SK-N-SH (cell line): ENCODE data around the gene GABRB1. TPM values are rescaled to one million over a fixed set of nuclear protein-coding genes. Genes with fewer than 3 reads are reported as not detected.

Source experiments
- CTCF ChIA-PET: fragments of 300-600, 350-600 bp; formaldehyde crosslinking; extraction: SDS; loops from one replicate; lab custom pipeline; 2021; lab: Yijun Ruan, JAX
- POLR2A ChIA-PET: fragments of 350-600 bp; sonication (Branson Sonifier 250); formaldehyde crosslinking; extraction: SDS; loops from one replicate; lab custom pipeline; 2020; ENCODE audit warnings: antibody characterized with exemption, inconsistent platforms; lab: Yijun Ruan, JAX
- DNase-seq: peaks from one replicate; pipeline ENCODE4 v3.0.0; 2012
- H2AFZ ChIP-seq: fragments of 200-600 bp; sonication (generic); 2 replicates; pipeline ENCODE4 v1.8.1; 2016; ENCODE audit warnings: antibody characterized with exemption, mild to moderate bottlenecking, low read depth
- H3F3A ChIP-seq: fragments of 200-600 bp; sonication (generic); replicated peaks from 2 replicates; pipeline ENCODE3; 2016; ENCODE audit warnings: antibody characterized with exemption, mild to moderate bottlenecking; ENCODE audit not compliant: insufficient read depth
- H3K27ac ChIP-seq, 2 experiments: fragments of 200-500 bp in 1 of 2; fragments of 200-600 bp in 1 of 2; sonication (Bioruptor generic) in 1 of 2; sonication (generic), shearing (Covaris generic) in 1 of 2; 2 replicates each; pipeline versions ENCODE4 v1.5.1 to v1.6.1; 2014 to 2016; ENCODE audit warnings: low read depth in 2 of 2, inconsistent platforms in 1 of 2, low read length in 1 of 2, mild to moderate bottlenecking in 1 of 2, mixed read lengths in 1 of 2
- H3K27me3 ChIP-seq: fragments of 200-600 bp; sonication (generic), shearing (Covaris generic); 2 replicates; pipeline ENCODE4 v1.6.1; 2016; ENCODE audit warnings: mixed run types; ENCODE audit not compliant: insufficient read depth
- H3K36me3 ChIP-seq, 2 experiments: fragments of 200-500 bp in 1 of 2; fragments of 200-600 bp in 1 of 2; sonication (Bioruptor generic) in 1 of 2; sonication (generic) in 1 of 2; replicated peaks in 1 of 2; 2 replicates each; pipeline versions ENCODE3 to v1.5.1; 2014 to 2016; ENCODE audit warnings: low read length in 1 of 2, mild to moderate bottlenecking in 1 of 2; ENCODE audit not compliant: insufficient read depth in 2 of 2, control insufficient read depth in 1 of 2
- H3K4me1 ChIP-seq, 2 experiments: fragments of 200-500 bp in 1 of 2; fragments of 200-600 bp in 1 of 2; sonication (Bioruptor generic) in 1 of 2; sonication (generic), shearing (Covaris generic) in 1 of 2; 2 replicates each; pipeline versions ENCODE4 v1.5.1 to v1.6.1; 2014 to 2016; ENCODE audit warnings: low read depth in 1 of 2, low read length in 1 of 2, mixed run types in 1 of 2; ENCODE audit not compliant: insufficient read depth in 2 of 2, control insufficient read depth in 1 of 2
- H3K4me2 ChIP-seq: fragments of 200-600 bp; sonication (generic), shearing (Covaris generic); 2 replicates; pipeline ENCODE4 v1.6.1; 2017; ENCODE audit warnings: mixed run types
- H3K4me3 ChIP-seq, 2 experiments: fragments of 200-500 bp in 1 of 2; fragments of 200-600 bp in 1 of 2; sonication (Bioruptor generic) in 1 of 2; sonication (generic), shearing (Covaris generic) in 1 of 2; 2 replicates each; pipeline versions ENCODE4 v1.5.1 to v1.8.1; 2014 to 2016; ENCODE audit warnings: low read depth in 2 of 2, inconsistent platforms in 1 of 2, low read length in 1 of 2, mild to moderate bottlenecking in 1 of 2, mixed read lengths in 1 of 2, moderate library complexity in 1 of 2
- H3K79me2 ChIP-seq: fragments of 200-600 bp; sonication (generic); 2 replicates; pipeline ENCODE4 v1.8.1; 2017; ENCODE audit warnings: mild to moderate bottlenecking; ENCODE audit not compliant: insufficient read depth
- H3K9ac ChIP-seq: fragments of 200-600 bp; sonication (generic); 2 replicates; pipeline ENCODE4 v1.6.1; 2017; ENCODE audit warnings: mixed run types
- H3K9me2 ChIP-seq: fragments of 200-600 bp; sonication (generic); 2 replicates; pipeline ENCODE4 v1.6.1; 2017; ENCODE audit warnings: mixed run types
- H3K9me3 ChIP-seq: fragments of 200-600 bp; sonication (generic); 2 replicates; pipeline ENCODE4 v1.6.1; 2017; ENCODE audit warnings: mixed run types, mild to moderate bottlenecking, moderate library complexity
- H4K20me1 ChIP-seq: fragments of 200-600 bp; sonication (generic); 2 replicates; pipeline ENCODE4 v1.6.1; 2017; ENCODE audit warnings: mild to moderate bottlenecking, mixed run types; ENCODE audit not compliant: insufficient read depth
- ELF1 ChIP-seq: IDR thresholded peaks from 2 replicates; pipeline ENCODE4 v1.4.0; 2012
- EP300 ChIP-seq, 2 experiments: IDR thresholded peaks; 2 replicates each; pipeline versions ENCODE4 v1.4.0 to v1.6.1; 2012; ENCODE audit warnings: borderline replicate concordance in 1 of 2, low read depth in 1 of 2, low read length in 1 of 2
- FOSL2 ChIP-seq: IDR thresholded peaks from 2 replicates; pipeline ENCODE4 v1.4.0; 2012; ENCODE audit warnings: low read depth, mild to moderate bottlenecking, moderate library complexity, borderline replicate concordance
- FOXM1 ChIP-seq: IDR thresholded peaks from 2 replicates; pipeline ENCODE4 v1.4.0; 2012; ENCODE audit warnings: low read depth, mild to moderate bottlenecking
- GABPA ChIP-seq: IDR thresholded peaks from 2 replicates; pipeline ENCODE4 v1.4.0; 2012; ENCODE audit warnings: low read depth, mild to moderate bottlenecking
- GATA2 ChIP-seq: sonication (generic); formaldehyde crosslinking; IDR thresholded peaks from 2 replicates; pipeline ENCODE4 v1.5.0; 2020; ENCODE audit warnings: mild to moderate bottlenecking, missing genetic modification reagents
- IRF3 ChIP-seq: fragments of 150-350 bp; IDR thresholded peaks from 2 replicates; pipeline ENCODE4 v1.6.1; 2016; ENCODE audit warnings: mild to moderate bottlenecking, low read depth, low read length
- JUND ChIP-seq: IDR thresholded peaks from 2 replicates; pipeline ENCODE4 v1.4.0; 2012
- MEF2A ChIP-seq: IDR thresholded peaks from 2 replicates; pipeline ENCODE4 v1.4.0; 2012; ENCODE audit warnings: low read depth, borderline replicate concordance
- POLR2AphosphoS5 ChIP-seq: IDR thresholded peaks from 2 replicates; pipeline ENCODE4 v1.6.1; 2012; ENCODE audit warnings: low read depth, low read length
- RAD21 ChIP-seq: IDR thresholded peaks from 2 replicates; pipeline ENCODE4 v1.6.1; 2012; ENCODE audit warnings: mild to moderate bottlenecking, low read length
- RCOR1 ChIP-seq: fragments of 150-350 bp; IDR thresholded peaks from 2 replicates; pipeline ENCODE4 v1.6.1; 2017; ENCODE audit warnings: antibody characterized with exemption, low read length
- REST ChIP-seq: IDR thresholded peaks from 2 replicates; pipeline ENCODE4 v1.6.1; 2012; ENCODE audit warnings: mild to moderate bottlenecking, low read depth, low read length, moderate library complexity
- RFX5 ChIP-seq: IDR thresholded peaks from 2 replicates; pipeline ENCODE4 v1.6.1; 2012; ENCODE audit warnings: mild to moderate bottlenecking, improper control_type of control experiment, low read length
- SIN3A ChIP-seq: IDR thresholded peaks from 2 replicates; pipeline ENCODE4 v1.6.1; 2012; ENCODE audit warnings: low read depth, mild to moderate bottlenecking, low read length, moderate library complexity, borderline replicate concordance
- SMC3 ChIP-seq: IDR thresholded peaks from 2 replicates; pipeline ENCODE4 v1.6.1; 2012; ENCODE audit warnings: low read depth, low read length, improper control_type of control experiment
- TAF1 ChIP-seq: IDR thresholded peaks from 2 replicates; pipeline ENCODE4 v1.6.1; 2012; ENCODE audit warnings: low read depth, mild to moderate bottlenecking, low read length, moderate library complexity, borderline replicate concordance
- TEAD4 ChIP-seq: IDR thresholded peaks from 2 replicates; pipeline ENCODE4 v1.4.0; 2012; ENCODE audit warnings: mild to moderate bottlenecking, borderline replicate concordance; ENCODE audit not compliant: insufficient read depth
- USF2 ChIP-seq: fragments of 150-350 bp; IDR thresholded peaks from 2 replicates; pipeline ENCODE4 v1.6.1; 2017; ENCODE audit warnings: antibody characterized with exemption, low read length, low read depth, borderline replicate concordance
- WGBS: methylation state at CpG from one replicate; pipeline ENCODE4 v1.1.6; 2017; ENCODE audit warnings: low lambda C conversion rate; 5-methylcytosine and 5-hydroxymethylcytosine counted together
- polyA plus RNA-seq, 3 experiments: library from polyadenylated mRNA; depleted of rRNA; stranded (reverse); fragments of >200 nt; gene quantifications; 2 replicates each; pipeline ENCODE4 v1.2.3, GENCODE V29; 2012
- TF ChIP-seq, protein P1 (sequence below): IDR thresholded peaks from 2 replicates; pipeline ENCODE4 v1.4.0; 2012; ENCODE audit warnings: low read depth, borderline replicate concordance

The GABRB1 gene
- polyA plus RNA-seq, 1 of the 3 experiments (the other 2 are of a cell fraction), result not detected

DNA sequence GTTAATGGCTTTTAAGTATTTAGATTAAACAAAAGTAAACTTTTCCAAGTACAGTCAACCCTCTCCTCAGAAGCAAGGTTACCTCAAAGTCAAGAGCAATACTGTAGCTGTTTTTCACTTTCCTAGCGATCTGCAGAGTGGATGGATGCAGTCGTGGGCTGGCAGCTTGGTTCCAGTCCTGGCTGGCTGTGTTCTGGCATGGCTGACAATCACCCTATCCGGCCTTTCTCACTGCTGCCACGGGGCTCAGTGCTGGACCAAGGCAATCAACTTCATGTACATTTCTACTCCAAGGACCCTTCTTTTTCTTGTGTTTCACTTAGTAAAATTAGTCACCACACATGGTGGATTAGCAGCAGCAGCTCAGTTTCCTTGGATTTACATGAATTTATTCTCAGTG, 208.3 kb downstream of the GABRB1 start:
- Histone ChIP-seq H3K4me1 (peaks cover 0 to 16% of the 10 kb centered on the region in 2 experiments; a peak in 1 of 4 replicates), H3K27ac (peak overlapping the region in 1 of 2 experiments; percentile 74; a peak in 1 of 4 replicates), H3K9me3 (no peaks in the 10 kb centered on the region), H2AFZ (peak overlapping the region; percentile 23; the same call in 1 of the 2 replicates), H3K27me3 (no peaks in the 10 kb centered on the region), H4K20me1 (no peaks in the 10 kb centered on the region), H3K9me2 (no peaks in the 10 kb centered on the region), H3K79me2 (no peaks in the 10 kb centered on the region), H3K4me3 (no peak overlapping the region), H3K4me2 (no peak overlapping the region), H3K36me3 (no peaks in the 10 kb centered on the region), H3F3A (peaks cover 11% of the 10 kb centered on the region), H3K9ac (no peak overlapping the region)
- DNase-seq, result no peak
- WGBS, result 5% methylated on average over 4 of the region's 4 CpGs
- POLR2A ChIA-PET, result no interaction called here
- TF ChIP-seq EP300 (IDR thresholded peaks at IDR 0.05; ENCODE audit: borderline replicate concordance in 1 of 2, low read depth in 1 of 2, low read length in 1 of 2) (no peak), RAD21 (no peak), JUND (no peak), FOSL2 (no peak), RCOR1 (no peak), GATA2 (CRISPR knock-in tag) (no peak), SIN3A (no peak), IRF3 (no peak), SMC3 (no peak), FOXM1 (no peak), MEF2A (no peak), TAF1 (no peak)
- TF ChIP-seq, protein P1, sequence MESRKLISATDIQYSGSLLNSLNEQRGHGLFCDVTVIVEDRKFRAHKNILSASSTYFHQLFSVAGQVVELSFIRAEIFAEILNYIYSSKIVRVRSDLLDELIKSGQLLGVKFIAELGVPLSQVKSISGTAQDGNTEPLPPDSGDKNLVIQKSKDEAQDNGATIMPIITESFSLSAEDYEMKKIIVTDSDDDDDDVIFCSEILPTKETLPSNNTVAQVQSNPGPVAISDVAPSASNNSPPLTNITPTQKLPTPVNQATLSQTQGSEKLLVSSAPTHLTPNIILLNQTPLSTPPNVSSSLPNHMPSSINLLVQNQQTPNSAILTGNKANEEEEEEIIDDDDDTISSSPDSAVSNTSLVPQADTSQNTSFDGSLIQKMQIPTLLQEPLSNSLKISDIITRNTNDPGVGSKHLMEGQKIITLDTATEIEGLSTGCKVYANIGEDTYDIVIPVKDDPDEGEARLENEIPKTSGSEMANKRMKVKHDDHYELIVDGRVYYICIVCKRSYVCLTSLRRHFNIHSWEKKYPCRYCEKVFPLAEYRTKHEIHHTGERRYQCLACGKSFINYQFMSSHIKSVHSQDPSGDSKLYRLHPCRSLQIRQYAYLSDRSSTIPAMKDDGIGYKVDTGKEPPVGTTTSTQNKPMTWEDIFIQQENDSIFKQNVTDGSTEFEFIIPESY, result no peak
- TF ChIP-seq, all 33 proteins: peak for 0
- CTCF ChIA-PET, result no interaction called here

DNA sequence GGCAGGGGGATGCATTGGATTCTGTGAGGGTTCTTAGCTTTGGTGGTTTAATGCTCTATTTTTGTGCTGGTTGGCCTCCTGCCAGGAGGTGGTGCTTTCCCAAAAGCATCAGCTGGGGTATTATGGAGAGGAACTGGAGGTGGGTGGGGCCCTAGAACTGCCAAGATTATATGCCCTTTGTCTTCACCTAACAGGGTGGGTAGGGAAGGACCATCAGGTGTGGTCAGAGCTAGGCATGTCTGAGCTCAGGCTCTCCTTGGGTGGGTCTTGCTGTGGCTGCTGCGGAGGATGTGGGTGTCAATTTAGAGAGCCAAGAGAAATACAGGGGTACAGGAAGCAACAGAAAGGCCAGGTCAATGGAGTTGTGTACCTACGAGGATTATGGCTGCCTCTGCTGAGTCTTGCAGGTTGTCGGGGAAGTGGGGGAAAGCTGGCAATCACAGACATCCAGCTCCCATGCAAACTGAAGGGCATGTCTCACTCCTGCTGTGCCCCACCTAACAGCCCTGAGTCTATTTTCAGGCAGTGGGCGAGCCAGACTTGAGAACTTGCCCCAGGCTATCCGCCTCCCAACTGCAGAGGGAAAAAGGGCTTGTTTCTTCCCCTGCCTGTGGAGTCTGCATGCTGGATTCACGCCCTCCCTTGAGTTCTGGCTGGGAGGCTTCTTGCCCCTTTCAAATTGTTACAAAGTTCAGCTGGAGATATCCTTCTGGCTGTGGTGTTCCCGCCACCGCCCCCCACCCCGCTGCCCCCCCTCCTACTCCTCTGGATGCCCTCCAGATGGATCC, 220.2 kb downstream of the GABRB1 start:
- no peaks in the 10 kb centered on the region for H3K36me3 ChIP-seq
- CTCF ChIA-PET, result interaction anchor here (0.7 kb wide), 1 partner anchor 1523 kb away, joined by 3 read pairs; no protein-coding TSS in a partner anchor
- H3K4me2 ChIP-seq, result no peak overlapping the region
- no peaks in the 10 kb centered on the region for H3F3A ChIP-seq
- H3K27ac ChIP-seq, result no peak overlapping the region
- no peak for DNase-seq
- H3K27me3 ChIP-seq, result no peaks in the 10 kb centered on the region
- H3K4me1 ChIP-seq, result no peaks in the 10 kb centered on the region
- no peaks in the 10 kb centered on the region for H3K9me2 ChIP-seq
- H4K20me1 ChIP-seq, result no peaks in the 10 kb centered on the region
- H3K79me2 ChIP-seq, result no peaks in the 10 kb centered on the region
- no peaks in the 10 kb centered on the region; the same call in 1 of the 2 replicates for H3K9me3 ChIP-seq
- 25% methylated on average over 6 of the region's 9 CpGs for WGBS
- H3K4me3 ChIP-seq, result no peak overlapping the region
- POLR2A ChIA-PET, result no interaction called here
- H2AFZ ChIP-seq, result no peak overlapping the region
- no peak overlapping the region for H3K9ac ChIP-seq
- TF ChIP-seq GABPA (no peak), POLR2AphosphoS5 (no peak), REST (no peak), TEAD4 (no peak), RFX5 (no peak), USF2 (no peak), ELF1 (no peak), RCOR1 (no peak)
